Ureter (tissue), 1 donor: ENCODE results near the gene PRPH. TPM values are rescaled to one million over a fixed set of nuclear protein-coding genes. Genes with fewer than 3 reads are reported as not detected.
"Not testable (repeated sequence)": the region's sequence is repeated elsewhere in the genome, so short reads cannot be mapped to it uniquely, and the experiment has no call there.

Experiments used
- DNase-seq: peaks from one replicate; pipeline ENCODE4 v3.0.0-alpha.2; 2020; ENCODE audit warnings: low spot score
- total RNA-seq: library from RNA; stranded (reverse); gene quantifications from one replicate; pipeline ENCODE4 v1.2.4, GENCODE V29; 2023
- donor health status: DM: yes; HTN: yes; CAD: no.

Gene PRPH
- total RNA-seq, 1 donor from 2014 or later = 1.7 TPM

DNA sequence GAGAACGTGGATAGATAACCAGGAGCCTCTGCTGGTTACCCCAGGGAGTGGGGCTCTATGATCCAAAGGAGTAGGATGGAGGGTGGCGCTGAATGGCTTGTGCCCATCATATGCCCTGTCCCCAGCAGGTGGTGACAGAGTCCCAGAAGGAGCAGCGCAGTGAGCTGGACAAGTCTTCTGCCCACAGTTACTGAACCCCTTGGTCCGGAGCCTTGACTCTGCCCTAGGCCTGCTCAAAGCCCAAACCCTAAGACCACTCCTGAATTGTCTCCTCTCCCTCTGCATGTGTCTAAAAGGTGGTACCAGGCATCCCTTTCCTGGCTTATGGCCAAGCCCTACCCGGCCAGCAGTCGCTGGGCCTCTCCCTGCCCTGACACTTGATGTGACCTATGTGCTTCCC lies 3.2 kb downstream of the PRPH start:
- DNase-seq = no peak

DNA sequence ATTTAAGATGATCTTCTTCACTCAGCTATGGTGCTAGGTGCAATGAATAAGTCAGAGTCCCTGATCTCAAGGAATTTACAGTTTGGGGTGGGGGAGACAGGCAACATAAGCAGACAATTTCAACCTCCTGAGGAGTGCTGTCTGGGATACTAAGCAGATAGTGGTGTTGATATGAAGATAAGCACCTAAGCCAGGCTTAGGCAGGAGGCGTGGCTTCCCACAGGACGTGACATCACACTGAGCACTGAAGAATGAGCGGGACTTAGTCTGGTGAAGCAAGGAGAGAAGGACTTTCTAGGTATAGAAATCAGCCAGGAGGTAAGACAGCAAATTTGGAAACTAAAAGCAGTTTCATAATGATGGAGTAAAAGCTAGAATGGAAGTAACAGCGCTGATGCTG lies 6.8 kb downstream of the PRPH start:
- DNase-seq = no peak

DNA sequence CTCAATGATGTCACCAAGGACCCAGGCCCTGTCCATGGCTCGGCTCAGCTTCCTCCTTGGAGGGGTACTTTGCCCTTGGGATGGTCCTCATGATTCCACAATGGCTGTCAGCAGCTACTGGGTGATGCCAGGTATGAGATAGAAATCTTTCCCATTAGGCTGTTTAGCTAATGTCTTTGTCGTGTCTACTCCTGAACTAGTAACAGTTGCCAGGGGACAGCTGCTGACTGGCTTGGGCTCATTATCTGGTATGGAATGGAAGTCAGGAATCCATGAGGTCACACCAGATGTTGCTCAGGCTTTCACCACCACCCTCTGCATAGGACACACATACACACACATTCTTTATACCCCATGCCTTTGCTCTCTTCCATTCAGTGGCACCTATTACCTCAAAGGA lies 9.2 kb downstream of the PRPH start:
- DNase-seq = no peak

DNA sequence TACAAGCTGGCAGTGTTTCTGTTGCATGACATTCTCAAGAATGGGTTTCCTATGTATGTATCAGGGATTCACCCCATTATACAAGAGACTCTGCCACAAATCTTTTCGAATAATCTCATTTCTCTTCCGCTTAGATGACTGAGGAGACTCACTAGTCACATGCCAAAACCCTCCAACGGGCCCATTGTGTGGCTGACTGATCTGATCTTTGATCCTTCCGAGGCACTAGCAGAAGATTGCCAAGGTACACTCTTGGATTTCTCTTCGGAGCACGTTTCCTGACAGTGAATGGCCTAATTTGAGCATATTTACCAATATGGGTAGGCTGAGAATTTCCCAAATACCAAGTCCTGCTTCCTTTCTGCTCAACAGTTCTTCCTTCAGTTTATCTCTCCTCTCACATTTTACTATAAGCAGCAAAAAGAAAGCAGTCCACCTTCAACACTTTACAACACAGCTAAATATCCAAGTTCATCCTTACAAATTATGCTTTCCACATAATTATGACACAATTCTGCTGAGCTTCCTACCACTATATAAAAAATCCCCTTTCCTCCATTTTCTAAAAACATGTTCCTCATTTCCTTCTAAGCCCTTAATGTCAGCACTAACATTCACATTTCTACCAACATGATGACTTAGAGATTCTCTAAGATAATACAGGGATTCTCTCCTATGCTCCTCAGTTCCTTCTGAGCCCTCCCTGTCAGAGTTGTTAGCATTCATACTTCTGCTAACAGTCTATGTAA lies 11.0 kb downstream of the PRPH start:
- DNase-seq = no peak

DNA sequence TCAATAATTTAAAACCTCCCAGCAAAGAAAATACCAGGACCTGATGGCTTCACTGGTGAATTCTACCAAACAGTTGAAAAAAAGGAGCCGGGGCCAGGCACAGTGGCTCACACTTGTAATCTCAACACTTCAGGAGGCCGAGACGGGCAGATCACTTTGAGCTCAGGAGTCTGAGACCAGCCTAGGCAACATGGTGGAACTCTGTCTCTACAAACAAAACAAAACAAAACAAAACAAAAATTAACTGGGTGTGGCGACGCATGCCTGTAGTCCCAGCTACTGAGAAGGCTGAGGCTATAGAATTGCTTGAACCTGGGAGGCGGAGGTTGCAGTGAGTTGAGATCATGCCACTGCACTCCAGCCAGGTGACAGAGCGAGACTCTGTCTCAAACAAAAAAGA lies 14.4 kb downstream of the PRPH start:
- DNase-seq = no peak

DNA sequence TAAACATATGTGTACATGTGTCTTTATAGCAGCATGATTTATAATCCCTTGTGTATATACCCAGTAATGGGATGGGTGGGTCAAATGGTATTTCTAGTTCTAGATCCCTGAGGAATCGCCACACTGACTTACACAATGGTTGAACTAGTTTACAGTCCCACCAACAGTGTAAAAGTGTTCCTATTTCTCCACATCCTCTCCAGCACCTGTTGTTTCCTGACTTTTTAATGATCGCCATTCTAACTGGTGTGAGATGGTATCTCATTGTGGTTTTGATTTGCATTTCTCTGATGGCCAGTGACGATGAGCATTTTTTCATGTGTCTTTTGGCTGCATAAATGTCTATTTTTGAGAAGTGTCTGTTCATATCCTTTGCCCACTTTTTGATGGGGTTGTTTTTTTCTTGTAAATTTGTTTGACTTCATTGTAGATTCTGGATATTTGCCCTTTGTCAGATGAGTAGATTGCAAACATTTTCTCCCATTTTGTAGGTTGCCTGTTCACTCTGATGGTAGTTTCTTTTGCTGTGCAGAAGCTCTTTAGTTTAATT lies 15.6 kb downstream of the PRPH start:
- not testable (repeated sequence) for DNase-seq

DNA sequence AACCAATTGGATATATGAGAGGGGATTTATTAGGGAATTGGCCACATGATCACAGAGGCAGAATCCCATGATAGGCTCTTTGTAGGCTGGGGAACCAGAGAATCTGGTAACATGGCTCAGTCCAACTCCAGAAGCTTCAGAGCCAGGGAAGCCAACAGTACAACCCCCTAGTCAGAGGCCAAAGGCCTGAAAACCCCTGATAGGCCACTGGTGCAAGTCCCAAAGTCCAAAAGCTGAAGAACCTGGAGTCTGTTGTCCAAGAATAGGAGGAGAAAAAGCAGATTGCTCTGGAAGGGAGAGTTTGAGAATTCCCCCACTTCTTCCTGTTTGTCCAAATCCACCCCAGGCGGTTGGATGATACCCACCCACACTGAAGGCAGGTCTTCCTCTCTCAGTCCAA lies 19.9 kb downstream of the PRPH start:
- DNase-seq = no peak

DNA sequence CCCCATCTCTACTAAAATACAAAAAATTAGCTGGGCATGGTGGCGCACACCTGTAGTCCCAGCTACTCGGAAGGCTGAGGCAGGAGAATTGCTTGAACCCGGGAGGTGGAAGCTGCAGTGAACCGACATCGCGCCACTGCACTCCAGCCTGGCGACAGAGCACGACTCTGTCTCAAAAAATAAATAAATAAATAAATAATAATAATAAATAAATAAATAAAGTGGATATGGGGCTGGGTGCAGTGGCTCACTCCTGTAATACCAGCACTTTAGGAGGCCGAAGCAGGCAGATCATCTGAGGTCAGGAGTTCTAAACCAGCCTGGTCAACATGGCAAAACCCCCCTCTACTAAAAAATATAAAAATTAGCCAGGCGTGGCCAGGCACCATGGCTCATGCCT lies 22.2 kb downstream of the PRPH start:
- not testable (repeated sequence) for DNase-seq

DNA sequence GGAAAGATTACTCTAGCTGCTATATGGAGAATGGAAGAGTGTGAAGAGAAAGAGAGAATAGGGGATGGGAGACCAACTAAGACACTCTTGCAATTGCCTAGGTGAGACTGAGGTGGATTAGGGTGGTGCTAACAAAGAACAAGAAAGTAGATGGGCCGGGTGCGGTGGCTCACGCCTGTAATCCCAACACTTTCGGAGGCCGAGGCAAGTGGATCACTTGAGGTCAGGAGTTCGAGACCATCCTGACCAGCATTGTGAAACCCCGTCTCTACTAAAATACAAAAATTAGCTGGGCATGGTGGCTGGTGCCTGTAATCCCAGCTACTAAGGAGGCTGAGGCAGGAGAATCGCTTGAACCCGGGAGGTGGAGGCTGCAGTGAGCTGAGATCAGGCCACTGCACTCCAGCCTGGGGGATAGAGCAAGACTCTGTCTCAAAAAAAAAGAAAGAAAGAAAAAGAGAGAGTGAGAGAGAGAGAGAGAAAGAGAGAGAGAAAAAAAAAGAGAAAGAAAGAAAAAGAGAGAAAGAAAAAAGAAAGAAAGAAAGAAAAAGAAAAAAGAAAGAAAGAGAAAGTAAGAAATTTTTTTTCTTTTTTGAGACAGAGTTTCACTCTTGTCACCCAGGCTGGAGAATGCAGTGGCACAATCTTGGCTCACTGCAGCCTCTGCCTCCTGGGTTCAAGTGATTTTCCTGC lies 25.6 kb downstream of the PRPH start:
- DNase-seq = not testable (repeated sequence)

DNA sequence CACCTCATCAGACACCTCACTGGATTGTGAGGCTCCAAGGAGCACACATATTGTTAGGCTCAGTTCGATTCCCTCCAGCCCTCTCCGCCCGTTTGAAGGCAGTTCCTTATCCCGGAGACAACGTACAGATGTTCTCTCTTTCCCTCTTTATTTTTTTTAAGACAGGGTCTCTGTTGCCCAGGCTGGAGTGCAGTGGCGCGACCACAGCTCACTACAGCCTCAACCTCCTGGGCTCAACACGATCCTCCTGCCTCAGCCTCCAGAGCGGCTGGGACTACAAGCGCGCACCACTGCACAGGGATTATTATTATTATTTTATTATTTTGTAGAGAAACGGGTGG lies 27.4 kb downstream of the PRPH start:
- DNase-seq = no peak

DNA sequence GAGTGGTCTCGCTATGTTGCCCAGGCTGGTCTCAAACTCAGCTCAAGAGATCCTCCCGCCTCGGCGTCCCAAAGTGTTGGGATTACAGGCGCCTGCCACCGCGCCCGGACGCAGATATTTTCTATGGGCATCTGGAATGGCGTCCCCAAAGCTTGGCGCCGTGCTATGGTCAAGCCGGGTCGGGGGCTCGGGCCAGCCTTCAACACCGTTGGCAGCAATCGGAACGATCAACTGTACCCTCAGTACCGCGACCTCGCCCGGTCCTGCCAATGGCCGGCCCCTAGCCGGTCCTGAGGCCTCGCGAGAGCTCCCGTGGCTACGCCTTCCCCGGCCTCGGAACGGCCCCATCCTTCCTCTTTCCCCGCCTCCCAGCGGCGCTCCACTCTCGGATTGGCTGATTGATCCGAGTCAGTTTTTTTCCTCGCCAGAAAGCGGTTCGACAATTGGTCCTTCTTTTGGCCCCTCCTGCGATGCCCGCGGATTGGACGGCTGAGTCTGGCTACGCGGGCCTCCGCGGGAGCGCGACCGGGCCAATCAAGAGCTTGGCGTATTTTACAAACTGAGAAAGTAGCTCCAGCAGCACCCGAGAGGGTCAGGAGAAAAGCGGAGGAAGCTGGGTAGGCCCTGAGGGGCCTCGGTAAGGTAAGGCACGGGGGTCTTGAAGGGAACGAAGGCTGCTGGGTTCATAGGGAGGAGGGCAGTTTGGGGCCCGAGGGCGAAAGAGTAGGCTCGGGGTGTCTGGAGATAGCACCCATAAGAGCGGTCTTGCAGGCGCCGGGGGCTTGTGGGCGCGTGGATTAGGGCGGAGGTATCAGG lies 28.0 kb downstream of the PRPH start, which contains the start of gene TROAP:
TSS of gene TROAP (plus strand) at position 548 of the 816 bp plus-strand sequence. CDS start 354 bp downstream, outside the sequence.
- DNase-seq = peak; percentile 99

DNA sequence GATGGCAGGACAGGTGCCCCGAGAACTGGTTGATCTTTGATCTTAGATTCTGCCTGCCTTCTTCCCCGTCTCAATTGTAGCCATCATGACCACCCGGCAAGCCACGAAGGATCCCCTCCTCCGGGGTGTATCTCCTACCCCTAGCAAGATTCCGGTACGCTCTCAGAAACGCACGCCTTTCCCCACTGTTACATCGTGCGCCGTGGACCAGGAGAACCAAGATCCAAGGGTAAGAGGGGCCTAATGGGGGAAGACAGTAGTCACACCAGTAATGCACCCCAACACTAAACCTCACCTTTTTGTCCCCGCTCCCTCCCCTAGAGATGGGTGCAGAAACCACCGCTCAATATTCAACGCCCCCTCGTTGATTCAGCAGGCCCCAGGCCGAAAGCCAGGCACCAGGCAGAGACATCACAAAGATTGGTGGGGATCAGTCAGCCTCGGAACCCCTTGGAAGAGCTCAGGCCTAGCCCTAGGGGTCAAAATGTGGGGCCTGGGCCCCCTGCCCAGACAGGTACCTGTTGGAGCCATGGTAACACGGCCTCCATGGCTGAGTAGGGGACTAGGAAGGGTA lies 28.7 kb downstream of the PRPH start:
- DNase-seq = no peak

DNA sequence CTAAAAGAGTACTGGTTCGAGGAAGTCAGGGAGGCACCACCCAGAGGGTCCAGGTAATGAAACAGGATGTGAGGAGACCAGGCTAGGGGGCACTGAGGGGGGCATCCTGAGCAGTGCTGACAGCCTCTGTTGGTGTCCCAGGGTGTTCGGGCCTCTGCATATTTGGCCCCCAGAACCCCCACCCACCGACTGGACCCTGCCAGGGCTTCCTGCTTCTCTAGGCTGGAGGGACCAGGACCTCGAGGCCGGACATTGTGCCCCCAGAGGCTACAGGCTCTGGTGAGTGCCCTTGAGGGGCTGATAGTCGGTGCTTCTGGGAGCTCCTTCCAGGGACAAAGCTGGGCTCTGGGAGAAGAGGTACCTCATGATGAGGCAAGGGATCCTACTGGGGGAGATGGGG lies 30.7 kb downstream of the PRPH start:
- no peak for DNase-seq

DNA sequence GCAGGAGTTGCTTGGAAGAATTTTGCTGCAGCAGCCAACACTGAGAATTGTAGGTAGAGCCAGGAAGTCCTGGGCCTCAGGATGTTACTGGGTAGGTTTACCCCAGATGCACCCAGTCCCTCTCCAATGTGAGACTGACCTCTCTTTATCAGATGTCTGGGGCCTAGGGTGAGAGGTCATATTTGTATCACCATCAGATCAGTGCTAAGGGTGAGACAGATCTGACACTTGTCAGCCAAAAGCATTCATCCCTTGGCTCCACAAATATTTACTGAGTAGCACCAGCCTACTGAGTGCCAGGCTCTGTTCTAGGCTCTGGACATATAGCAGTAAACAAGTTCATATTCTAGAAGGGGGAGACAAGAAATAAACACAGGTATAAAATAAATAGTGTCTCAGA lies 32.4 kb downstream of the PRPH start:
- no peak for DNase-seq

DNA sequence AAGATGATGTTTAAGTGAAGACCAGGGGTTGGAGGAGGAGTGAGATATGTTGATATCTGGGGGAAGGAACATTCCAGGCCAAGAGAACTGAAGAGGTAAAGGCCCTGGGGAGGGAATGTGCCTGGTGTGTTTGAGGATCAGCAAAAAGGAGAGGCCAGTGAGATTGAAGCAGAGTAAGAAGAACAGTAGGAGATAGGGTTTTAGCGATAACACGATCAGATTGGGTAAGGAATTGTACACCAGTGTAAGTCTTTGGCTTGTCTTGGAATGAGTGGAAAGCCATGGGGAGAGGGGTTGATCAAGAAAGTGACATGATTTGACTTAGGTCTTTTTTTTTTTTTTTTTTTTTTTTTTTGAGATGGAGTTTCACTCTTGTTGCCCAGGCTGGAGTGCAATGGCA lies 32.9 kb downstream of the PRPH start:
- DNase-seq = no peak

DNA sequence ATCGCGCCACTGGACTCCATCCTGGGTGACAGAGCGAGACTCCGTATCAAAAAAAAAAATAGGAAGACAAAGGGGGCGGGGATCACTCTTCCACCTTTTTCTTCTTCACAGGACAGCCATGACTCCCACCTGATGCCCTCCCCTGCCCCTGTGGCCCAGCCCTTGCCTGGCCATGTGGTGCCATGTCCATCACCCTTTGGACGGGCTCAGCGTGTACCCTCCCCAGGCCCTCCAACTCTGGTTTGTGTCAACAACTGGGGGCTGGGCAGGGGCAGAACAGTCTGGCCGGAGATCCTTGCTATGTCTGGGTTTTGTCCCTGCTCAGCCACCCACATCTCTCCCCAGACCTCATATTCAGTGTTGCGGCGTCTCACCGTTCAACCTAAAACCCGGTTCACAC lies 33.9 kb downstream of the PRPH start:
- no peak for DNase-seq

DNA sequence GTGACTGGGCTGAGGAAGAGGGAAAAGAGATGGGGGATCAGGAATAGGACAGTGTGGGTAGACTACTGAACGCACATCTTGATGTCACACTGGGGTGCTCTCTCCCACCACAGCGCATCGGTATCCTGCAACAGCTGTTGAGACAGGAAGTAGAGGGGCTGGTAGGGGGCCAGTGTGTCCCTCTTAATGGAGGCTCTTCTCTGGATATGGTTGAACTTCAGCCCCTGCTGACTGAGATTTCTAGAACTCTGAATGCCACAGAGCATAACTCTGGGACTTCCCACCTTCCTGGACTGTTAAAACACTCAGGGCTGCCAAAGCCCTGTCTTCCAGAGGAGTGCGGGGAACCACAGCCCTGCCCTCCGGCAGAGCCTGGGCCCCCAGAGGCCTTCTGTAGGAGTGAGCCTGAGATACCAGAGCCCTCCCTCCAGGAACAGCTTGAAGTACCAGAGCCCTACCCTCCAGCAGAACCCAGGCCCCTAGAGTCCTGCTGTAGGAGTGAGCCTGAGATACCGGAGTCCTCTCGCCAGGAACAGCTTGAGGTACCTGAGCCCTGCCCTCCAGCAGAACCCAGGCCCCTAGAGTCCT lies 35.2 kb downstream of the PRPH start:
- DNase-seq = no peak

DNA sequence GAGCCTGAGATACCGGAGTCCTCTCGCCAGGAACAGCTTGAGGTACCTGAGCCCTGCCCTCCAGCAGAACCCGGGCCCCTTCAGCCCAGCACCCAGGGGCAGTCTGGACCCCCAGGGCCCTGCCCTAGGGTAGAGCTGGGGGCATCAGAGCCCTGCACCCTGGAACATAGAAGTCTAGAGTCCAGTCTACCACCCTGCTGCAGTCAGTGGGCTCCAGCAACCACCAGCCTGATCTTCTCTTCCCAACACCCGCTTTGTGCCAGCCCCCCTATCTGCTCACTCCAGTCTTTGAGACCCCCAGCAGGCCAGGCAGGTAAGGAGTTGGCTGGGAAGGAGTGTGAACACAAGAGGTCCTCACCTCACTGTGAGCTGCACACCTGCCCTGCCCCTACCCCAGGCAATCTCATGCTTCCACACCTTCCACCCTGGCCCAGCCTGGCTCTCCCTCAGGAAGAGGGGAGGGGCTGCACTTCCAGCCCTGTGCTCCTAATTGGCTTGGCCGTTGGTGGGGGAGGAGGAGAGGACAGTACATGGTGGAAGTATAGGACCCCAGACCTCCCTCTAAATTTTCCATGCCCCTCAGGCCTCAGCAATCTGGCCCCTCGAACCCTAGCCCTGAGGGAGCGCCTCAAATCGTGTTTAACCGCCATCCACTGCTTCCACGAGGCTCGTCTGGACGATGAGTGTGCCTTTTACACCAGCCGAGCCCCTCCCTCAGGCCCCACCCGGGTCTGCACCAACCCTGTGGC lies 35.9 kb downstream of the PRPH start:
- DNase-seq = no peak

DNA sequence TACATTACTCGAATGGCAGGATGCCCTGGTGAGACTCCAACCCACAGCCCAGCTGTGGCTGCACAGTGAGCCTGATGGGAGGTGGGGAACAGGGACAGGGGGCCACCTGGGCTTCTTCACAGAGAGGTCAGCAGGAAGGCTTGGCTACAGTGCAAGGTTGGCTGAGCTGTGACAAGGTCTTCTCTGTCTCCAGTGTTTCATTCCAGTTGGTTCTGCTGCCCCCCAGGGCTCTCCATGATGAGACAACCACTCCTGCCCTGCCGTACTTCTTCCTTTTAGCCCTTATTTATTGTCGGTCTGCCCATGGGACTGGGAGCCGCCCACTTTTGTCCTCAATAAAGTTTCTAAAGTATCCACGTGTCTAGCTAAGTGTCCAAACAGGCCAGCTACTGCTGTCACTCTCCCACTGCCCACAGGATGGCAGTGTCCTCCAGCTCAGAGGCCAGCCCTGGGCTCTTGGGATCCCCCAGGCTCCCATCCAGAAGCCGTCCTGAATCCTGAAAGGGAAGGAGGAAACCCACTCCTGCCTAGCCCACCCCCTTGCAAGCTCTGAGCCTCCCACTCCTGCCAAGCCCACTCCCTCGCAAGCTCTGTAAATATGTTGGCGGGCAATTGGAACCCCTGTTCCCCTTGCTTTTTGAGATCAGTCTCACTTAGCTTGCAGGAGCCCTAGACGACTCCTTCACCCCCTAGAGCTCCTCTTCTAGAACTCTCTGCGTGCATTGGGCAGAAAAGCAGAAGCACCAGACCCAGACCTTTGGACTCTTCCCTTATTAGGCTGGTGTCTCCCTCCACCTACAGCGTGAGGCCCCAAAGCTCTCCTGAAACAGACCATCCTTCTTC lies 36.7 kb downstream of the PRPH start:
- peak; percentile 41 for DNase-seq

DNA sequence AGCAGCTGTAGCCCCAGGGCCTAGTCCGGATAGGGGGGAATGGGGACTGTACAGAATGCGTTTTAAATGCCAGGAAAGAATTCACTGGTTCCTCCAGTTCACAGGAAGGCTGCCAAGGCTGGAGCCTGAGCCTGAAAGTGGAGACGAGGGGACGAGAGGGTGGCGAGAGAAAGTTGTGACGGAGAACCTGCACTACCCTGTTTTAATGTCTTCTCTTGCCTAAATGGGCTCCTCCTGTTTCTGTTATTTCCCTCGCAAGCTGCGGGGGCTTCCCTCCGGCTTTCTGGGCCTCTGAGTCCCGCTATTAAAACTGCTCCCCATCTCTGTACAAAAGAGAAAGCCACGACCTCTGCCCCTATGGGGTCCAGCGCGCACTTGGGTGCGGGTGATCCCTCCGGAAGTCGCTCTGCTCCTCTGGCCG lies 37.5 kb downstream of the PRPH start:
- DNase-seq = peak; percentile 37
